Common myeloid progenitor, CD34-positive (primary cell): ENCODE measurements around the gene ZSCAN29. TPM values are rescaled to one million over a fixed set of nuclear protein-coding genes. Genes with fewer than 3 reads are reported as not detected.

Source experiments
- CTCF ChIA-PET: fragments of 350-600 bp; sonication (Branson Sonifier 250); formaldehyde crosslinking; loops from one replicate; lab custom pipeline; 2021; ENCODE audit warnings: antibody characterized with exemption; lab: Charles Lee
- POLR2A ChIA-PET: fragments of 350-600 bp; sonication (Branson Sonifier 250); formaldehyde crosslinking; loops from one replicate; lab custom pipeline; 2021; ENCODE audit warnings: antibody characterized with exemption; lab: Charles Lee
- DNase-seq, 3 donors: peaks; one replicate each; pipeline versions ENCODE4 v3.0.0 to v3.0.0-alpha.2; 2013
- H3K27ac ChIP-seq, 2 experiments: 1 replicate in 1 of 2; 2 replicates in 1 of 2; pipeline ENCODE4 v1.7.0; 2013; ENCODE audit warnings: inconsistent platforms in 2 of 2, low read length in 2 of 2, mild to moderate bottlenecking in 2 of 2, low read depth in 1 of 2, moderate library complexity in 1 of 2; ENCODE audit not compliant: severe bottlenecking in 2 of 2, insufficient read depth in 1 of 2, poor library complexity in 1 of 2
- H3K27me3 ChIP-seq, 5 experiments: replicated peaks in 2 of 5; 1 replicate in 3 of 5; 2 replicates in 2 of 5; pipeline versions ENCODE4 v1.6.1 to v1.7.0; 2013; ENCODE audit warnings: low read length in 4 of 5, mild to moderate bottlenecking in 2 of 5, moderate library complexity in 2 of 5, inconsistent platforms in 1 of 5; ENCODE audit not compliant: insufficient read depth in 5 of 5, control insufficient read depth in 4 of 5
- H3K36me3 ChIP-seq, 4 experiments: 1 replicate in 2 of 4; 2 replicates in 2 of 4; pipeline versions ENCODE4 v1.6.1 to v1.7.0; 2013; ENCODE audit warnings: low read length in 3 of 4, control low read depth in 1 of 4, mild to moderate bottlenecking in 1 of 4; ENCODE audit not compliant: control insufficient read depth in 4 of 4, insufficient read depth in 4 of 4
- H3K4me1 ChIP-seq, 4 experiments: 1 replicate in 3 of 4; 2 replicates in 1 of 4; pipeline versions ENCODE4 v1.6.1 to v1.7.1; 2013; ENCODE audit warnings: low read length in 3 of 4, mild to moderate bottlenecking in 3 of 4, control low read depth in 1 of 4, inconsistent platforms in 1 of 4, moderate library complexity in 1 of 4; ENCODE audit not compliant: control insufficient read depth in 4 of 4, insufficient read depth in 4 of 4; ENCODE audit errors: control extremely low read depth in 1 of 4
- H3K4me3 ChIP-seq, 7 experiments: 1 replicate in 4 of 7; 2 replicates in 3 of 7; pipeline versions ENCODE4 v1.5.1 to v1.7.0; 2013; ENCODE audit warnings: mild to moderate bottlenecking in 7 of 7, low read length in 6 of 7, moderate library complexity in 6 of 7, inconsistent platforms in 2 of 7, low read depth in 2 of 7, control low read depth in 1 of 7; ENCODE audit not compliant: insufficient read depth in 4 of 7, control insufficient read depth in 1 of 7; ENCODE audit errors: extremely low read depth in 1 of 7
- H3K9me3 ChIP-seq, 5 experiments: 1 replicate in 4 of 5; 2 replicates in 1 of 5; pipeline versions ENCODE4 v1.6.1 to v1.7.1; 2013; ENCODE audit warnings: low read length in 4 of 5, mild to moderate bottlenecking in 2 of 5, inconsistent platforms in 1 of 5, low read depth in 1 of 5, moderate library complexity in 1 of 5; ENCODE audit not compliant: control insufficient read depth in 4 of 5, insufficient read depth in 2 of 5; ENCODE audit errors: control extremely low read depth in 1 of 5
- WGBS: methylation state at CpG from one replicate; pipeline ENCODE4 v1.1.5; 2013; ENCODE audit not compliant: insufficient coverage; 5-methylcytosine and 5-hydroxymethylcytosine counted together
- polyA plus RNA-seq: library from polyadenylated mRNA; unstranded; fragments of 120-200 nt; gene quantifications from one replicate; pipeline ENCODE4 v1.2.1, GENCODE V29; 2013

ZSCAN29 gene
- 22.8 TPM for polyA plus RNA-seq

- Histone ChIP-seq H3K27me3 (no peaks in the 10 kb centered on the region), H3K4me3 (peak within 1 kb of the TSS; percentile 67 to 96 (median 87)), H3K9me3 (peaks cover 0 to 10% (median 0%) of the 10 kb centered on the region in 5 experiments), H3K36me3 (peaks cover 11 to 32% (median 19%) of the 10 kb centered on the region in 4 experiments), H3K27ac (peak within 1 kb of the TSS in 1 of 2 experiments; percentile 78), H3K4me1 (peaks cover 15 to 38% (median 29%) of the 10 kb centered on the region in 4 experiments)
- CTCF ChIA-PET = interaction anchor here (1.0 to 2.7 kb wide), 4 partner anchors 11 to 16 kb away, joined by 3 to 15 read pairs (median 8); no protein-coding TSS in a partner anchor
- peak; percentile 65 to 78 (median 73) for DNase-seq
- POLR2A ChIA-PET = interaction anchor here (0.6 kb wide), 1 partner anchor 1188 kb away, joined by 3 read pairs; no protein-coding TSS in a partner anchor
- 0% methylated on average over 50 of the region's 66 CpGs for WGBS
Observed at GRCh38 chr15:43370975-43371974, at the start of gene ZSCAN29, which contains the start of gene TUBGCP4. TSS of gene ZSCAN29 (minus strand) at chr15:43371043. CDS start at chr15:43369913, 1,130 bp downstream. TSS of gene TUBGCP4 (plus strand) at chr15:43371101. CDS start at chr15:43371355, 254 bp downstream.

- no peaks in the 10 kb centered on the region for H3K4me1 ChIP-seq
- ChIA-PET CTCF (no interaction called here), POLR2A (no interaction called here)
- no peak for DNase-seq
- no peaks in the 10 kb centered on the region for H3K27me3 ChIP-seq
- H3K27ac ChIP-seq = no peak overlapping the region
- peaks cover 15 to 83% (median 42%) of the 10 kb centered on the region in 4 experiments for H3K36me3 ChIP-seq
- H3K4me3 ChIP-seq = no peak overlapping the region
- H3K9me3 ChIP-seq = no peaks in the 10 kb centered on the region
- WGBS = 98% methylated on average over 8 of the region's 10 CpGs
Observed at GRCh38 chr15:43420435-43420834, 49.6 kb upstream of the ZSCAN29 start.

GRCh38 chr15:43414196-43414595, 43.4 kb upstream of the ZSCAN29 start:
- H3K9me3 ChIP-seq = no peaks in the 10 kb centered on the region
- ChIA-PET CTCF (no interaction called here), POLR2A (no interaction called here)
- H3K36me3 ChIP-seq = peaks cover 15 to 85% (median 45%) of the 10 kb centered on the region in 4 experiments
- no peaks in the 10 kb centered on the region for H3K27me3 ChIP-seq
- H3K27ac ChIP-seq = no peak overlapping the region
- H3K4me1 ChIP-seq = no peaks in the 10 kb centered on the region
- H3K4me3 ChIP-seq = no peak overlapping the region
- no peak for DNase-seq

GRCh38 chr15:43412096-43412495, 41.3 kb upstream of the ZSCAN29 start:
- Histone ChIP-seq H3K27ac (no peak overlapping the region), H3K4me3 (no peak overlapping the region), H3K4me1 (no peaks in the 10 kb centered on the region), H3K27me3 (no peaks in the 10 kb centered on the region), H3K36me3 (peaks cover 19 to 95% (median 62%) of the 10 kb centered on the region in 4 experiments), H3K9me3 (no peaks in the 10 kb centered on the region)
- no peak for DNase-seq
- ChIA-PET CTCF (interaction anchor here (1.0 kb wide), 1 partner anchor 74 kb away, joined by 3 read pairs; no protein-coding TSS in a partner anchor), POLR2A (no interaction called here)
- no CpG with 5 or more reads among the region's 1 CpG for WGBS

- POLR2A ChIA-PET = interaction anchor here (0.6 kb wide), 1 partner anchor 193 kb away, joined by 3 read pairs; no protein-coding TSS in a partner anchor
Observed at GRCh38 chr15:43410572-43411214, 39.9 kb upstream of the ZSCAN29 start.

GRCh38 chr15:43408789-43409188, 37.9 kb upstream of the ZSCAN29 start:
- H3K27me3 ChIP-seq = no peaks in the 10 kb centered on the region
- POLR2A ChIA-PET = interaction anchor here (0.5 kb wide), 1 partner anchor 1135 kb away, joined by 4 read pairs; no protein-coding TSS in a partner anchor
- H3K4me3 ChIP-seq = no peak overlapping the region
- H3K4me1 ChIP-seq = no peaks in the 10 kb centered on the region
- H3K9me3 ChIP-seq = no peaks in the 10 kb centered on the region
- DNase-seq = no peak
- CTCF ChIA-PET = interaction anchor here (0.5 kb wide), 1 partner anchor 349 kb away, joined by 3 read pairs; no protein-coding TSS in a partner anchor
- H3K36me3 ChIP-seq = peaks cover 23 to 93% (median 63%) of the 10 kb centered on the region in 4 experiments
- H3K27ac ChIP-seq = no peak overlapping the region
- 100% methylated on average over 4 of the region's 4 CpGs for WGBS

More at GRCh38 chr15:43410572-43411214, 39.9 kb upstream of the ZSCAN29 start:
- no peaks in the 10 kb centered on the region for H3K4me1 ChIP-seq
- peaks cover 21 to 94% (median 60%) of the 10 kb centered on the region in 4 experiments for H3K36me3 ChIP-seq
- CTCF ChIA-PET = interaction anchor here (1.3 kb wide), 1 partner anchor 14 kb away, joined by 5 read pairs; no protein-coding TSS in a partner anchor
- 100% methylated on average over 4 of the region's 5 CpGs for WGBS
- peak in 1 of 3 donors; percentile 12 for DNase-seq
- H3K4me3 ChIP-seq = no peak overlapping the region
- H3K9me3 ChIP-seq = no peaks in the 10 kb centered on the region
- peak overlapping the region in 1 of 2 experiments; percentile 60 for H3K27ac ChIP-seq
- no peaks in the 10 kb centered on the region for H3K27me3 ChIP-seq
